GM12878 (cell line): ENCODE measurements around the gene SSBP2. TPM values are rescaled to one million over a fixed set of nuclear protein-coding genes. Genes with fewer than 3 reads are reported as not detected.

Experiments
- ATAC-seq: fragments of 200-7000 bp; cut with Tn5 transposase; 3 replicates; pipeline ENCODE4 v1.9.1; 2020; ENCODE audit warnings: mild to moderate bottlenecking, moderate library complexity
- BruUV-seq: library from RNA; stranded (reverse); fragments of 400-500 nt; replicated peaks from 2 replicates; lab custom pipeline; 2021; lab: Mats Ljungman, UMichigan
- CTCF ChIA-PET: fragments of 300-600 bp; sonication (Branson Sonifier 250); formaldehyde crosslinking; extraction: SDS; loops from one replicate; lab custom pipeline; 2021; ENCODE audit warnings: inconsistent platforms; lab: Yijun Ruan, JAX
- POLR2A ChIA-PET: fragments of 350-600 bp; formaldehyde crosslinking; extraction: SDS; loops from one replicate; lab custom pipeline; 2021; ENCODE audit warnings: inconsistent platforms; lab: Charles Lee
- RAD21 ChIA-PET: fragments of 300-600 bp; sonication (Branson Sonifier 250); formaldehyde crosslinking; loops from one replicate; lab custom pipeline; 2023; ENCODE audit warnings: antibody characterized with exemption; ENCODE audit not compliant: unreplicated experiment; lab: Charles Lee
- SMC1A ChIA-PET: fragments of 300-600 bp; sonication (Branson Sonifier 250); formaldehyde crosslinking; loops from one replicate; lab custom pipeline; 2023; ENCODE audit not compliant: unreplicated experiment, uncharacterized antibody; lab: Charles Lee
- DNase-seq: peaks from one replicate; pipeline ENCODE4 v3.0.0-alpha.2; 2011; ENCODE audit warnings: low read depth, low spot score
- FAIRE-seq: peaks from 3 replicates; lab custom pipeline; 2011; peaks lifted over from hg19 to GRCh38; lab: Jason Lieb, UNC
- H2AFZ ChIP-seq: 2 replicates; pipeline ENCODE4 v1.6.0; 2011; ENCODE audit warnings: low read depth, low read length, control low read depth; ENCODE audit not compliant: control insufficient read depth
- H3K27ac ChIP-seq: 2 replicates; pipeline ENCODE4 v1.5.1; 2011; ENCODE audit warnings: control low read depth; ENCODE audit not compliant: control insufficient read depth, insufficient read depth
- H3K27me3 ChIP-seq, 2 experiments: replicated peaks in 1 of 2; 2 replicates each; pipeline versions ENCODE4 v1.6.0 to v1.6.1; 2011; ENCODE audit warnings: low read length in 1 of 2; ENCODE audit not compliant: control insufficient read depth in 2 of 2, insufficient read depth in 2 of 2
- H3K36me3 ChIP-seq, 2 experiments: 2 replicates each; pipeline ENCODE4 v1.5.1; 2011; ENCODE audit warnings: low read length in 1 of 2; ENCODE audit not compliant: control insufficient read depth in 2 of 2, insufficient read depth in 2 of 2
- H3K4me1 ChIP-seq: 2 replicates; pipeline ENCODE4 v1.6.1; 2011; ENCODE audit warnings: mild to moderate bottlenecking, low read length, moderate library complexity, mixed read lengths; ENCODE audit not compliant: control insufficient read depth, insufficient read depth
- H3K4me2 ChIP-seq: 2 replicates; pipeline ENCODE4 v1.6.0; 2011; ENCODE audit warnings: control low read depth; ENCODE audit not compliant: control insufficient read depth, insufficient read depth
- H3K4me3 ChIP-seq: fragments of 200-600 bp; sonication (generic); 2 replicates; pipeline ENCODE4 v1.5.1; 2016
- H3K79me2 ChIP-seq: 2 replicates; pipeline ENCODE4 v1.6.0; 2011; ENCODE audit warnings: low read length; ENCODE audit not compliant: control insufficient read depth, insufficient read depth
- H3K9ac ChIP-seq: 2 replicates; pipeline ENCODE4 v1.8.0; 2011; ENCODE audit warnings: low read length, control low read depth, mixed read lengths; ENCODE audit not compliant: control insufficient read depth, insufficient read depth
- H3K9me3 ChIP-seq: replicated peaks from 3 replicates; pipeline ENCODE4 v1.5.1; 2011; ENCODE audit warnings: mild to moderate bottlenecking, low read length; ENCODE audit not compliant: control insufficient read depth, insufficient read depth
- H4K20me1 ChIP-seq: 2 replicates; pipeline ENCODE4 v1.6.0; 2011; ENCODE audit not compliant: control insufficient read depth, insufficient read depth
- FOXM1 ChIP-seq: IDR thresholded peaks from 2 replicates; pipeline ENCODE4 v1.6.1; 2012; ENCODE audit warnings: low read depth, mild to moderate bottlenecking, inconsistent platforms, low read length, moderate library complexity
- IKZF2 ChIP-seq, 2 experiments: fragments of 450-650 bp; IDR thresholded peaks; 2 replicates each; pipeline ENCODE4 v1.6.1; 2017; ENCODE audit warnings: mild to moderate bottlenecking in 2 of 2, moderate library complexity in 2 of 2
- IRF4 ChIP-seq: IDR thresholded peaks from 2 replicates; pipeline ENCODE4 v1.6.1; 2011; ENCODE audit warnings: low read depth, low read length
- RCOR1 ChIP-seq: conservative IDR thresholded peaks from 2 replicates; pipeline ENCODE4 v1.6.1; 2012; ENCODE audit warnings: low read depth, low read length, improper control_type of control experiment
- WGBS: methylation state at CpG from one replicate; pipeline ENCODE4 v1.1.6; 2016; ENCODE audit warnings: low lambda C conversion rate; ENCODE audit not compliant: insufficient replicate concordance, insufficient coverage; ENCODE audit errors: missing lambda C conversion rate; 5-methylcytosine and 5-hydroxymethylcytosine counted together
- in situ Hi-C: fragments of 300-500 bp; cut with MboI; formaldehyde crosslinking; loops from 9 replicates; pipeline ENCODE4 v1.14.3; 2018; ENCODE audit warnings: mixed read lengths
- intact Hi-C: fragments of 100-400 bp; cut with micrococcal nuclease; formaldehyde crosslinking; loops from one replicate; pipeline ENCODE4 v1.14.2; 2022; ENCODE audit not compliant: unreplicated experiment
- polyA plus RNA-seq, 11 experiments: library from polyadenylated mRNA; depleted of rRNA in 4 of 11; unstranded in 6 of 11; stranded (reverse) in 5 of 11; fragments of >200 nt; fragmentation: Nextera tagmentation in 4 of 11; fragmentation: Illumina TruSeq in 1 of 11; extraction: Ambion mirVana in 4 of 11; extraction: Trizol in 1 of 11; gene quantifications; 1 replicate in 1 of 11; 2 replicates in 10 of 11; pipeline versions ENCODE4 v1.2.1 to v1.2.3, GENCODE V29; 2011 to 2016; ENCODE audit warnings: inconsistent platforms in 2 of 11, missing spikeins in 2 of 11, low read depth in 1 of 11
- total RNA-seq, 4 experiments: library from RNA; depleted of rRNA in 3 of 4; stranded (reverse); fragments of >200 nt in 3 of 4; fragmentation: Illumina TruSeq in 1 of 4; extraction: Trizol in 1 of 4; gene quantifications; 2 replicates each; pipeline versions ENCODE4 v1.2.1 to v1.2.3, GENCODE V29; 2013 to 2021
- TF ChIP-seq, protein P1 (sequence below): fragments of 150-350 bp; IDR thresholded peaks from 2 replicates; pipeline ENCODE4 v1.6.1; 2014; ENCODE audit warnings: mild to moderate bottlenecking, low read depth, low read length
- TF ChIP-seq, protein P2 (sequence below): fragments of 450-650 bp; IDR thresholded peaks from 2 replicates; pipeline ENCODE4 v1.6.1; 2016; ENCODE audit warnings: mild to moderate bottlenecking, moderate library complexity, borderline replicate concordance

SSBP2 gene
- total and polyA plus RNA-seq, 10 of the 15 experiments (the other 5 are each of a cell fraction or from before 2014, with no cell fraction given) = 52.2 to 132 (median 110) TPM

DNA sequence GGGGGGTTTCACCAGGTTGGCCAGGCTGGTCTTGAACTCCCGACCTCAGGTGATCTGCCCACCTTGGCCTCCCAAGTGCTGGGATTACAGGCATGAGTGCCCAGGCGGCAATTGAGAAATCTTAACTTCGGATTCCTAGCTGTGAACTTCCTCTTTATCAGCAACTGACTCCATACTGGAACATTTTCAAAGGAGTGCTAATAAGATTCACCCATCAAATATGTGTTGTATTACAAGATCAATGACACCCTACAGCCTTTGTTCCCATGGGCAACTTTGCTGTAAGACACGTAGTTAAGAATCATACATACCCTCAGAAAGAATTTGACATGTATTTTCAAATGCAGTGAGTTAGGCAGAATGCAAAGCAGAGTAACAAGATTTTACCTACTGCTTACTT is 333.8 kb downstream of the SSBP2 start:
- Histone ChIP-seq H3K27ac (no peak overlapping the region), H3K27me3 (no peaks in the 10 kb centered on the region), H3K4me2 (no peak overlapping the region), H3K9me3 (no peaks in the 10 kb centered on the region), H3K4me3 (no peak overlapping the region), H3K9ac (no peak overlapping the region), H4K20me1 (no peaks in the 10 kb centered on the region), H3K79me2 (no peaks in the 10 kb centered on the region), H3K36me3 (peaks cover 0 to 5% of the 10 kb centered on the region in 2 experiments; a peak in 1 of 4 replicates), H3K4me1 (no peaks in the 10 kb centered on the region), H2AFZ (no peak overlapping the region)
- no TSS peak for BruUV-seq
- TF ChIP-seq FOXM1 = no peak
- no peak for TF ChIP-seq RCOR1
- TF ChIP-seq, protein P1, sequence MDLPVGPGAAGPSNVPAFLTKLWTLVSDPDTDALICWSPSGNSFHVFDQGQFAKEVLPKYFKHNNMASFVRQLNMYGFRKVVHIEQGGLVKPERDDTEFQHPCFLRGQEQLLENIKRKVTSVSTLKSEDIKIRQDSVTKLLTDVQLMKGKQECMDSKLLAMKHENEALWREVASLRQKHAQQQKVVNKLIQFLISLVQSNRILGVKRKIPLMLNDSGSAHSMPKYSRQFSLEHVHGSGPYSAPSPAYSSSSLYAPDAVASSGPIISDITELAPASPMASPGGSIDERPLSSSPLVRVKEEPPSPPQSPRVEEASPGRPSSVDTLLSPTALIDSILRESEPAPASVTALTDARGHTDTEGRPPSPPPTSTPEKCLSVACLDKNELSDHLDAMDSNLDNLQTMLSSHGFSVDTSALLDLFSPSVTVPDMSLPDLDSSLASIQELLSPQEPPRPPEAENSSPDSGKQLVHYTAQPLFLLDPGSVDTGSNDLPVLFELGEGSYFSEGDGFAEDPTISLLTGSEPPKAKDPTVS = no peak
- TF ChIP-seq IKZF2 (IDR thresholded peaks at IDR 0.05) = no peak
- TF ChIP-seq, protein P2, sequence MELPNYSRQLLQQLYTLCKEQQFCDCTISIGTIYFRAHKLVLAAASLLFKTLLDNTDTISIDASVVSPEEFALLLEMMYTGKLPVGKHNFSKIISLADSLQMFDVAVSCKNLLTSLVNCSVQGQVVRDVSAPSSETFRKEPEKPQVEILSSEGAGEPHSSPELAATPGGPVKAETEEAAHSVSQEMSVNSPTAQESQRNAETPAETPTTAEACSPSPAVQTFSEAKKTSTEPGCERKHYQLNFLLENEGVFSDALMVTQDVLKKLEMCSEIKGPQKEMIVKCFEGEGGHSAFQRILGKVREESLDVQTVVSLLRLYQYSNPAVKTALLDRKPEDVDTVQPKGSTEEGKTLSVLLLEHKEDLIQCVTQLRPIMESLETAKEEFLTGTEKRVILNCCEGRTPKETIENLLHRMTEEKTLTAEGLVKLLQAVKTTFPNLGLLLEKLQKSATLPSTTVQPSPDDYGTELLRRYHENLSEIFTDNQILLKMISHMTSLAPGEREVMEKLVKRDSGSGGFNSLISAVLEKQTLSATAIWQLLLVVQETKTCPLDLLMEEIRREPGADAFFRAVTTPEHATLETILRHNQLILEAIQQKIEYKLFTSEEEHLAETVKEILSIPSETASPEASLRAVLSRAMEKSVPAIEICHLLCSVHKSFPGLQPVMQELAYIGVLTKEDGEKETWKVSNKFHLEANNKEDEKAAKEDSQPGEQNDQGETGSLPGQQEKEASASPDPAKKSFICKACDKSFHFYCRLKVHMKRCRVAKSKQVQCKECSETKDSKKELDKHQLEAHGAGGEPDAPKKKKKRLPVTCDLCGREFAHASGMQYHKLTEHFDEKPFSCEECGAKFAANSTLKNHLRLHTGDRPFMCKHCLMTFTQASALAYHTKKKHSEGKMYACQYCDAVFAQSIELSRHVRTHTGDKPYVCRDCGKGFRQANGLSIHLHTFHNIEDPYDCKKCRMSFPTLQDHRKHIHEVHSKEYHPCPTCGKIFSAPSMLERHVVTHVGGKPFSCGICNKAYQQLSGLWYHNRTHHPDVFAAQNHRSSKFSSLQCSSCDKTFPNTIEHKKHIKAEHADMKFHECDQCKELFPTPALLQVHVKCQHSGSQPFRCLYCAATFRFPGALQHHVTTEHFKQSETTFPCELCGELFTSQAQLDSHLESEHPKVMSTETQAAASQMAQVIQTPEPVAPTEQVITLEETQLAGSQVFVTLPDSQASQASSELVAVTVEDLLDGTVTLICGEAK = no peak
- TF ChIP-seq IRF4 = no peak
- 82% methylated on average over 4 of the region's 4 CpGs for WGBS
- no peak for ATAC-seq
- in situ Hi-C loops (no loop called here), intact Hi-C loops (no loop called here)
- FAIRE-seq = no peak
- POLR2A ChIA-PET = no interaction called here
- no peak for DNase-seq
- CTCF ChIA-PET = no interaction called here
- SMC1A ChIA-PET = no interaction called here
- RAD21 ChIA-PET = no interaction called here
